ENCODE results near the gene SHROOM2.

SHROOM2 gene

DNA sequence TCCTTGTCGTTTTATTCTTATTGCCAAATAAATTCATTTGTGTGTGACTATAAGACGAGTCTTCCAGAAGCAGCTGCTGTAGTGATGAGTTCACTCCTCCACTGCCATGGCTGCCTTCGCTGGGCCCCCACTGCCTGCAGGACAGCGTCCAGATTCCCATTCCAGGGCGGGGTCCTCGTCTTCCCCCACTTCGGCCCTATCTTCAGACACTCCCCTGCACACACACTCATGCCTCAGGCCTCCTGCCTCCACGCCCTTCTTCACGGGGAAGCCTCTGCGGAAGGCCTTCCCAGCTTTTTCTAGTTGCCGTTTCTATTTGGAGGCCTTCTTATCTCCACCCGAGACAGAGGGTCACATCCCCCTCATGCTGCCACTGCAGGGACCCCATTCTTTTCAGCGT lies 80.4 kb downstream of the SHROOM2 start:
- ChIA-PET CTCF (no interaction called here), POLR2A (no interaction called here)
- no peak for TF ChIP-seq SP1 (IDR thresholded peaks at IDR 0.05)
- no peak for TF ChIP-seq ZNF384 (IDR thresholded peaks at IDR 0.05)
- TF ChIP-seq ELF4 (IDR thresholded peaks at IDR 0.05): no peak
- TF ChIP-seq ARNT (IDR thresholded peaks at IDR 0.05): no peak
- no peak for TF ChIP-seq TARDBP (IDR thresholded peaks at IDR 0.05)
- no peak for TF ChIP-seq BHLHE40 (IDR thresholded peaks at IDR 0.05; ENCODE audit: borderline replicate concordance)
- no peak for TF ChIP-seq L3MBTL2 (conservative IDR thresholded peaks at IDR 0.05)
- no peak for TF ChIP-seq NFRKB (IDR thresholded peaks at IDR 0.05)
- no peak for TF ChIP-seq FOXM1 (IDR thresholded peaks at IDR 0.05; ENCODE audit: borderline replicate concordance)
- TF ChIP-seq FOXK2 (IDR thresholded peaks at IDR 0.05): no peak
- TF ChIP-seq LEF1 (IDR thresholded peaks at IDR 0.05; ENCODE audit: borderline replicate concordance): no peak
- no peak for TF ChIP-seq CTBP1 (IDR thresholded peaks at IDR 0.05; ENCODE audit: borderline replicate concordance)
- TF ChIP-seq HDGF (IDR thresholded peaks at IDR 0.05; ENCODE audit: borderline replicate concordance): no peak
- no peak for TF ChIP-seq SUZ12 (IDR thresholded peaks at IDR 0.05)
- TF ChIP-seq FOXA1 (IDR thresholded peaks at IDR 0.05): no peak
- DNase-seq (ENCODE audit: extremely low spot score): no peak

DNA sequence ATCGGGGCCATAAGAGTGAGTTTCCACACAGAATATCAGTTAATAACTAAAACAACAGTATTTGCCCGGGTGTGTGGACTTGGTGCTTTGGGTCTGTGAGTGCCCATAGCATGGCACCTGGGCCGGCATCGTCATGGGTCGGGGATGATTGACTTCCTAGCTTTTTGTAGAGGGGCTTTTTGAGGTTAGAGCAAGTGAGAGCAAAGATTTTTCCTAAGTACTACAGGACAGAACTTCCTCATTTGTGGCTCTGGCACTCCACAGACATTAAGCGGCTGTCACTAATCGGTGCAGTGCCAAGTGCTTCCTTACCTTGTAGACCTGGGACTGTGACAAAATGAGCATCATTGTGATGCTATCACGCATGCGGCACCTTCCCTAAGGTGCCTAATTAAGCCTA lies 81.0 kb downstream of the SHROOM2 start:
- POLR2A ChIA-PET: no interaction called here
- DNase-seq (ENCODE audit: extremely low spot score): no peak
- CTCF ChIA-PET: no interaction called here
- TF ChIP-seq FOXM1 (IDR thresholded peaks at IDR 0.05; ENCODE audit: borderline replicate concordance) (no peak), HDGF (IDR thresholded peaks at IDR 0.05; ENCODE audit: borderline replicate concordance) (no peak), ZNF384 (IDR thresholded peaks at IDR 0.05) (no peak), CTBP1 (IDR thresholded peaks at IDR 0.05; ENCODE audit: borderline replicate concordance) (no peak), ARNT (IDR thresholded peaks at IDR 0.05) (no peak), NFRKB (IDR thresholded peaks at IDR 0.05) (no peak), SUZ12 (IDR thresholded peaks at IDR 0.05) (no peak), FOXA1 (IDR thresholded peaks at IDR 0.05) (no peak), LEF1 (IDR thresholded peaks at IDR 0.05; ENCODE audit: borderline replicate concordance) (no peak), SP1 (IDR thresholded peaks at IDR 0.05) (no peak), ELF4 (IDR thresholded peaks at IDR 0.05) (no peak), BHLHE40 (IDR thresholded peaks at IDR 0.05; ENCODE audit: borderline replicate concordance) (no peak), TARDBP (IDR thresholded peaks at IDR 0.05) (no peak), FOXK2 (IDR thresholded peaks at IDR 0.05) (no peak), L3MBTL2 (conservative IDR thresholded peaks at IDR 0.05) (no peak)
- TF ChIP-seq, protein P1, sequence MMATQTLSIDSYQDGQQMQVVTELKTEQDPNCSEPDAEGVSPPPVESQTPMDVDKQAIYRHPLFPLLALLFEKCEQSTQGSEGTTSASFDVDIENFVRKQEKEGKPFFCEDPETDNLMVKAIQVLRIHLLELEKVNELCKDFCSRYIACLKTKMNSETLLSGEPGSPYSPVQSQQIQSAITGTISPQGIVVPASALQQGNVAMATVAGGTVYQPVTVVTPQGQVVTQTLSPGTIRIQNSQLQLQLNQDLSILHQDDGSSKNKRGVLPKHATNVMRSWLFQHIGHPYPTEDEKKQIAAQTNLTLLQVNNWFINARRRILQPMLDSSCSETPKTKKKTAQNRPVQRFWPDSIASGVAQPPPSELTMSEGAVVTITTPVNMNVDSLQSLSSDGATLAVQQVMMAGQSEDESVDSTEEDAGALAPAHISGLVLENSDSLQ (IDR thresholded peaks at IDR 0.05): no peak

DNA sequence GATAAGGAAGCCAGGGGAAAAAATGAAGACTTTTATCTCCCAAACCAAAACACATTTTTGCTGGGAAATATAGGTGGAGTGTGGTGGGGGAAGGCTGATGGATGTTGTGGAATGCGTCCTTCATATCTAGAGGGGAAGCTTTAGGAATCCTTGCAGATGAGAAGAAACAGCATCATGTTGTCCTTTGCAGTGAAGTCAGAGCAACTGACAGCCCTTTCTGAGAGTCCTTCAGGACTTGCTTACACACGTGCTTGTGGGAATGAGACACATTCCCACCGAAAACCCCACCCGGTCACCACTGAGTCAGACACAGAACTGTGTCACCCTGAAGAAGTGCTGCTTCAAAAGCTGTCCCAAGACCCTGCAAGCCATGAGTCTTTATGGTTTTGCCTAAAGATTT lies 81.5 kb downstream of the SHROOM2 start:
- DNase-seq (ENCODE audit: extremely low spot score): no peak
- TF ChIP-seq L3MBTL2 (conservative IDR thresholded peaks at IDR 0.05) (no peak), SUZ12 (IDR thresholded peaks at IDR 0.05) (no peak), LEF1 (IDR thresholded peaks at IDR 0.05; ENCODE audit: borderline replicate concordance) (no peak), FOXK2 (IDR thresholded peaks at IDR 0.05) (no peak), TARDBP (IDR thresholded peaks at IDR 0.05) (no peak), ELF4 (IDR thresholded peaks at IDR 0.05) (no peak), HDGF (IDR thresholded peaks at IDR 0.05; ENCODE audit: borderline replicate concordance) (no peak), BHLHE40 (IDR thresholded peaks at IDR 0.05; ENCODE audit: borderline replicate concordance) (no peak), ZNF384 (IDR thresholded peaks at IDR 0.05) (no peak), ARNT (IDR thresholded peaks at IDR 0.05) (no peak), CTBP1 (IDR thresholded peaks at IDR 0.05; ENCODE audit: borderline replicate concordance) (no peak), FOXM1 (IDR thresholded peaks at IDR 0.05; ENCODE audit: borderline replicate concordance) (no peak), NFRKB (IDR thresholded peaks at IDR 0.05) (no peak), SP1 (IDR thresholded peaks at IDR 0.05) (no peak), FOXA1 (IDR thresholded peaks at IDR 0.05) (no peak)
- TF ChIP-seq, protein P1 (IDR thresholded peaks at IDR 0.05): no peak
- ChIA-PET CTCF (no interaction called here), POLR2A (no interaction called here)

DNA sequence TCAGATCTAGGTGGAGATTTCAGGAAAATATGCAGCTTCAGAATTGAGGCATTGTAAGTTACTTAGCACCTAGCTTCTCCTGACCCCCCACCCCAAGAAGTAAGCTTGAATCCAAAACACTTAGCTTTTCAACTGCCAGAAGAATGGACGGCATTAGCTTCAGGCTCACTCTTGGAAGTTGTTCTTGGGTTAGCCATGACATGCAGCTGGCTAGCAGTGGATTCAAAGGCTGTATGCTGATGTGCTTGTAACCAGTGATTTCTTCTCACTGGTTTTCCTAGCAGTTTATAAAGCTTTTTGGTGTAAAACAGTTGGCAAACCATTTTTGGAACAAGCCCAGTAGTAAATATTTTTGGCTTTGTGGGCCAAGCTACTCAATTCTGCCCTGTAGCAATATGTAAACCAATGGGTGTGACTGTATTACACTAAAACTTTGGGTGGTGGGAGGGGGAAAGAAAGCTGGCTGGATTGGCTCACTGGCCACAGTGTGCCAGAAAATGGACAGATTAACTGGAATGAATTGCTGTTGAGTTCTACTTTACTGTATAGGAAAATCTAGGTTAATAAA lies 85.6 kb downstream of the SHROOM2 start:
- ChIA-PET POLR2A (no interaction called here), CTCF (interaction anchor here (0.5 kb wide), 1 partner anchor 36 kb away, joined by 3 read pairs; no protein-coding TSS in a partner anchor)
- TF ChIP-seq ZNF384 (IDR thresholded peaks at IDR 0.05) (no peak), SUZ12 (IDR thresholded peaks at IDR 0.05) (no peak), CTBP1 (IDR thresholded peaks at IDR 0.05; ENCODE audit: borderline replicate concordance) (no peak), FOXA1 (IDR thresholded peaks at IDR 0.05) (no peak), HDGF (IDR thresholded peaks at IDR 0.05; ENCODE audit: borderline replicate concordance) (no peak), TARDBP (IDR thresholded peaks at IDR 0.05) (no peak), NFRKB (IDR thresholded peaks at IDR 0.05) (no peak), BHLHE40 (IDR thresholded peaks at IDR 0.05; ENCODE audit: borderline replicate concordance) (no peak), L3MBTL2 (conservative IDR thresholded peaks at IDR 0.05) (no peak)
- TF ChIP-seq, protein P1 (IDR thresholded peaks at IDR 0.05): no peak
- DNase-seq (ENCODE audit: extremely low spot score): no peak

DNA sequence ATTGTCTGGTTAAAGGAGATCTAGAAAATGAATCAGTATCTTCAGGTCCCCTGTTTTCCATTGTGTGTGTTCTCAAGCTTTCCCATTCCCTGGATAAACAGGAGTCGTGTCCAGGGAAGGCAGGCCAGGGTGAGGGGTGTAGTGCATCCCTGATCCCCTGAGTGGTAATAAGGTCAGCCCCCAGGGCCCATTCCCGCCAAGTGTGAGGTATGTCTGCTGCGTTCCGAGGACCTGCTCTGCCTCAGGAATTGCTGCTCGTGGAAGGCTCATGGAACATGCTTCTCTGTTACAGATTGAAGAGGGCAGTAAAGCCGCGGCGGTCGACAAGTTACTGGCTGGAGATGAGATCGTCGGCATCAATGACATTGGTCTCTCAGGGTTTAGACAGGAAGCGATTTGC lies 87.1 kb downstream of the SHROOM2 start:
- TF ChIP-seq, protein P1 (IDR thresholded peaks at IDR 0.05): no peak
- TF ChIP-seq HDGF (IDR thresholded peaks at IDR 0.05; ENCODE audit: borderline replicate concordance) (no peak), SP1 (IDR thresholded peaks at IDR 0.05) (no peak), BHLHE40 (IDR thresholded peaks at IDR 0.05; ENCODE audit: borderline replicate concordance) (no peak), L3MBTL2 (conservative IDR thresholded peaks at IDR 0.05) (no peak), FOXA1 (IDR thresholded peaks at IDR 0.05) (no peak), ELF4 (IDR thresholded peaks at IDR 0.05) (no peak), FOXM1 (IDR thresholded peaks at IDR 0.05; ENCODE audit: borderline replicate concordance) (no peak)
- ChIA-PET POLR2A (no interaction called here), CTCF (interaction anchor here (1.0 kb wide), 1 partner anchor 10 kb away, joined by 3 read pairs; no protein-coding TSS in a partner anchor)
- no peak for DNase-seq (ENCODE audit: extremely low spot score)
